Astrocyte (in vitro differentiated cells and primary cell): Measurements from ENCODE around the gene ATP6V1F. TPM values are rescaled to one million over a fixed set of nuclear protein-coding genes. Genes with fewer than 3 reads are reported as not detected.

ENCODE experiments used
- DNase-seq: peaks from one replicate; pipeline ENCODE4 v3.0.0-alpha.2; 2010; ENCODE audit warnings: low read depth
- FAIRE-seq: peaks from 2 replicates; lab custom pipeline; 2011; peaks lifted over from hg19 to GRCh38; lab: Jason Lieb, UNC
- H2AFZ ChIP-seq: 2 replicates; pipeline ENCODE4 v1.6.0; 2012; ENCODE audit warnings: low read depth, low read length, inconsistent platforms
- H3K27ac ChIP-seq: 2 replicates; pipeline ENCODE4 v1.5.1; 2011; ENCODE audit warnings: low read depth, low read length, inconsistent platforms
- H3K27me3 ChIP-seq: 2 replicates; pipeline ENCODE4 v1.6.0; 2011; ENCODE audit warnings: low read length, inconsistent platforms; ENCODE audit not compliant: insufficient read depth
- H3K36me3 ChIP-seq: 2 replicates; pipeline ENCODE4 v1.5.1; 2011; ENCODE audit warnings: low read length, inconsistent platforms; ENCODE audit not compliant: insufficient read depth
- H3K4me1 ChIP-seq: 2 replicates; pipeline ENCODE4 v1.5.1; 2011; ENCODE audit warnings: low read length, inconsistent platforms; ENCODE audit not compliant: insufficient read depth
- H3K4me2 ChIP-seq: 2 replicates; pipeline ENCODE4 v1.6.0; 2012; ENCODE audit warnings: low read length, inconsistent platforms
- H3K4me3 ChIP-seq: 2 replicates; pipeline ENCODE4 v1.5.1; 2011; ENCODE audit warnings: low read depth, mild to moderate bottlenecking, low read length, inconsistent platforms; ENCODE audit not compliant: insufficient read depth
- H3K79me2 ChIP-seq: 2 replicates; pipeline ENCODE4 v1.6.0; 2012; ENCODE audit warnings: mild to moderate bottlenecking, low read length, inconsistent platforms; ENCODE audit not compliant: insufficient read depth
- H3K9ac ChIP-seq: 2 replicates; pipeline ENCODE4 v1.6.0; 2012; ENCODE audit warnings: mild to moderate bottlenecking, low read length, inconsistent platforms
- H3K9me3 ChIP-seq: 2 replicates; pipeline ENCODE4 v1.5.1; 2012; ENCODE audit warnings: low read depth, mild to moderate bottlenecking, low read length, inconsistent platforms; ENCODE audit not compliant: insufficient read depth
- H4K20me1 ChIP-seq: 2 replicates; pipeline ENCODE4 v1.6.0; 2012; ENCODE audit warnings: low read length, inconsistent platforms; ENCODE audit not compliant: insufficient read depth
- H3K27ac Mint-ChIP-seq: one replicate; pipeline ENCODE4 v1.8.0; 2021; ENCODE audit warnings: mild to moderate bottlenecking, mixed read lengths; ENCODE audit not compliant: unreplicated experiment
- H3K27me3 Mint-ChIP-seq: one replicate; pipeline ENCODE4 v1.8.0; 2021; ENCODE audit warnings: low read depth, mixed read lengths; ENCODE audit not compliant: unreplicated experiment
- H3K36me3 Mint-ChIP-seq: one replicate; pipeline ENCODE4 v1.8.0; 2021; ENCODE audit warnings: low read depth, mixed read lengths; ENCODE audit not compliant: unreplicated experiment
- H3K4me1 Mint-ChIP-seq: one replicate; pipeline ENCODE4 v1.8.0; 2021; ENCODE audit warnings: low read depth, mixed read lengths; ENCODE audit not compliant: unreplicated experiment
- H3K4me3 Mint-ChIP-seq: one replicate; pipeline ENCODE4 v1.8.0; 2021; ENCODE audit warnings: mild to moderate bottlenecking, moderate library complexity, mixed read lengths; ENCODE audit not compliant: unreplicated experiment
- H3K9me3 Mint-ChIP-seq: one replicate; pipeline ENCODE4 v1.8.0; 2021; ENCODE audit warnings: mild to moderate bottlenecking, mixed read lengths; ENCODE audit not compliant: unreplicated experiment
- EZH2 ChIP-seq: IDR thresholded peaks from 2 replicates; pipeline ENCODE4 v1.6.1; 2012; ENCODE audit warnings: mild to moderate bottlenecking, low read length, inconsistent platforms; ENCODE audit not compliant: insufficient read depth
- total RNA-seq: library from RNA; stranded (reverse); gene quantifications from 2 replicates; pipeline ENCODE4 v1.2.1, GENCODE V29; 2021
- TF ChIP-seq, protein P1 (sequence below): IDR thresholded peaks from 2 replicates; pipeline ENCODE4 v1.5.1; 2011; ENCODE audit warnings: low read depth, mild to moderate bottlenecking, inconsistent platforms, low read length, moderate library complexity; ENCODE audit not compliant: insufficient read depth

Gene ATP6V1F
- total RNA-seq, 1 donor from 2014 or later = 193 TPM

DNA sequence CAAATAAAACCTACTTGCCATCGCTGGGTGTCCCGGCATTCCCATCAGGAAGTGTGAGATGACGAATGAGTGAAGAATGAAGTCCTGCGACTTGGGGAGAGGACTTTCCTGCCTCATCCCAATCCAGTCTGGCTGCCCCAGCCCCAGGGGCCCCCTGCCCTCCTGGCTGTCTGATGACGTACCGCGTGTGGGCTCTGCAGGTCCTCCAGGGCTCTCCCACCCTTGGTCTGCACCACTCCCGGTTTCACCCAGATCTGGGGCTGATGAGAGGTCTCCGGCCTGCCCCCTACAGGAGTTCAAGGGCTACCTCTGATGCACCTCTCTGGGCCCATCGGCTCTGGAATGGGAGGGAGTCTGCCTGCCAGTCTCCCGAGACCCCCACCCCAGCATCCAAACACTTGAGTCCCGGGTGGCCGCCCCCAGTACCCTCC, 9.8 kb downstream of the ATP6V1F start:
- TF ChIP-seq, protein P1, sequence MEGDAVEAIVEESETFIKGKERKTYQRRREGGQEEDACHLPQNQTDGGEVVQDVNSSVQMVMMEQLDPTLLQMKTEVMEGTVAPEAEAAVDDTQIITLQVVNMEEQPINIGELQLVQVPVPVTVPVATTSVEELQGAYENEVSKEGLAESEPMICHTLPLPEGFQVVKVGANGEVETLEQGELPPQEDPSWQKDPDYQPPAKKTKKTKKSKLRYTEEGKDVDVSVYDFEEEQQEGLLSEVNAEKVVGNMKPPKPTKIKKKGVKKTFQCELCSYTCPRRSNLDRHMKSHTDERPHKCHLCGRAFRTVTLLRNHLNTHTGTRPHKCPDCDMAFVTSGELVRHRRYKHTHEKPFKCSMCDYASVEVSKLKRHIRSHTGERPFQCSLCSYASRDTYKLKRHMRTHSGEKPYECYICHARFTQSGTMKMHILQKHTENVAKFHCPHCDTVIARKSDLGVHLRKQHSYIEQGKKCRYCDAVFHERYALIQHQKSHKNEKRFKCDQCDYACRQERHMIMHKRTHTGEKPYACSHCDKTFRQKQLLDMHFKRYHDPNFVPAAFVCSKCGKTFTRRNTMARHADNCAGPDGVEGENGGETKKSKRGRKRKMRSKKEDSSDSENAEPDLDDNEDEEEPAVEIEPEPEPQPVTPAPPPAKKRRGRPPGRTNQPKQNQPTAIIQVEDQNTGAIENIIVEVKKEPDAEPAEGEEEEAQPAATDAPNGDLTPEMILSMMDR = no peak
- TF ChIP-seq EZH2 = no peak
- H2AFZ ChIP-seq = no peak overlapping the region

DNA sequence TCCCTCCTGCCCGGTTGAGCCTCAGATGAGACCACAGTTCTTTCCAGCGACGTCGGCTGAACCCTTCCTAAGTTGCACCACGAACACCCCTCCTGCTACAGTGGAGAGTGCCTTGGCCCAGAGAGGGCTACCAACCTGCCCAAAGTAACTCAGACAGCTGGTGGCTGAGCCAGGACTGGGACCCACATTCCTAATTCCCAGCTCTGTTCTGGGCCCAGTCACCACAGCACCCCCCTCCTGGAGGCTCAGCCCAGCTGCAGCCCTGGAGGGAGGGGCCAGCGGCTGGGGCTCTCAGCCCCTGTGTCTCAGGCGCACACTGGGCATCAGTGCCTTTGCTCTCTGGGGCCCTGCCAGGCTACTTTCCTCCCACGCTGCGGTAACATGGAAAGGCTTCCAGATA, 10.6 kb downstream of the ATP6V1F start:
- H3K36me3 ChIP-seq = no peaks in the 10 kb centered on the region
- no peak overlapping the region for H3K4me3 ChIP-seq
- Mint-ChIP-seq H3K9me3 (no peaks in the 10 kb centered on the region), H3K4me1 (peaks cover 7% of the 10 kb centered on the region), H3K36me3 (peaks cover 2% of the 10 kb centered on the region), H3K4me3 (no peak overlapping the region), H3K27me3 (peaks cover 35% of the 10 kb centered on the region), H3K27ac (no peak overlapping the region)
- H3K4me1 ChIP-seq = peaks cover 11% of the 10 kb centered on the region
- no peak overlapping the region for H2AFZ ChIP-seq
- no peak overlapping the region for H3K4me2 ChIP-seq
- DNase-seq (no peak), FAIRE-seq (no peak)
- peaks cover 3% of the 10 kb centered on the region for H3K27me3 ChIP-seq
- H3K9ac ChIP-seq = no peak overlapping the region
- no peaks in the 10 kb centered on the region for H3K9me3 ChIP-seq
- no peak for TF ChIP-seq EZH2
- TF ChIP-seq, protein P1 = no peak
- H4K20me1 ChIP-seq = peaks cover 24% of the 10 kb centered on the region
- no peak overlapping the region for H3K27ac ChIP-seq
- H3K79me2 ChIP-seq = no peaks in the 10 kb centered on the region

More for the DNA sequence above, 9.8 kb downstream of the ATP6V1F start:
- Mint-ChIP-seq H3K27me3 (peaks cover 34% of the 10 kb centered on the region), H3K36me3 (peaks cover 2% of the 10 kb centered on the region), H3K4me3 (no peak overlapping the region), H3K4me1 (peaks cover 13% of the 10 kb centered on the region), H3K9me3 (no peaks in the 10 kb centered on the region), H3K27ac (no peak overlapping the region)
- peaks cover 32% of the 10 kb centered on the region for H4K20me1 ChIP-seq
- DNase-seq = no peak
- no peak overlapping the region for H3K4me3 ChIP-seq
- H3K9ac ChIP-seq = no peak overlapping the region
- no peaks in the 10 kb centered on the region for H3K36me3 ChIP-seq
- peaks cover 3% of the 10 kb centered on the region for H3K27me3 ChIP-seq
- no peak overlapping the region for H3K4me2 ChIP-seq
- FAIRE-seq = no peak
- H3K79me2 ChIP-seq = no peaks in the 10 kb centered on the region
- H3K27ac ChIP-seq = no peak overlapping the region
- H3K4me1 ChIP-seq = peaks cover 11% of the 10 kb centered on the region
- no peaks in the 10 kb centered on the region for H3K9me3 ChIP-seq

DNA sequence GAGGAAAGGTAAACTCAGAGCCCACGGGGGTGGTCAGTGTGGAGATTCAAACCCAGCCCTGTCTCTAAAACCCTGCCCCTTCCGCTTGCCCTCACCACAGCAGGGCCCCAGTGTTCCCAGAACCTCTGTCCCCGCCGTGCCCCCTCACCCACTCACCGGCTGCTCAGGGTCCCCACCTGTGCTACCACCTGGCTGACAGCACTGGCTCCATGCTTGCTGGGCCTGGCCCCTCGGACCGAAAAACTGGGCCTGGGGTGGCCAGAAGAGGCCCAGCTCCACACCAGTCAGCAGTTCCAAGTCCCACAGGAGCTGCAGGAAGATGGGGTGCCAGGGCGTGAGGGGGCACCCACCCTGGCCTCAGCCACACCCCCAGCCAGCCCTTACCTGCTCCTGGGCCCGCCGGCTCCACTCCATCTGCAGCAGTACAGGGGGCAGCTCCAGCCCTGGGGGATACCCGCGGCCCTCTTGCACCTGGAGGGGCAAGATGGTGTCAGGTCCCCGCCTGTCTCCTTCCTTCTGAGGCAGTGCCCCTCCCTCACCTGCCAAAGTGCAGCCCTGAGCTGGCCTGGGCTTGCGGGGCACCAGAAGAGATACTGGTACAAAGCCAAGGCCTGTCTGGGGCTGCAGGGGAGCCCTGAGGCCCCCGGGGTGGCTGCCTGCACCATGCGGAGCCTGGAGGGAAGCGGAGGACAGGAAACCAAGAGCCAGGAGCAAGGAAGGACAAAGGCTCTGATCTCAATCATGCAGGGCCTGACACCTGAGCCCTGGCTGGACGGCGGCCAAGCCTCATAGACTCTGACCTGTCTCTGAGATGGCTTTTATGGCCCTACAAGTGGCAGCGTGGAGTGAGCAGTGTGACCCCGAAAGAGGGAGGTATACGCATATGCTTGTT, 11.7 kb downstream of the ATP6V1F start:
- no peaks in the 10 kb centered on the region for H3K27me3 ChIP-seq
- H3K27ac Mint-ChIP-seq = no peak overlapping the region
- FAIRE-seq = no peak

More for the DNA sequence above, 11.7 kb downstream of the ATP6V1F start:
- H3K27ac ChIP-seq = no peak overlapping the region
- TF ChIP-seq, protein P1 = no peak
- no peak for TF ChIP-seq EZH2
- no peaks in the 10 kb centered on the region for H3K9me3 ChIP-seq
- H2AFZ ChIP-seq = no peak overlapping the region
- no peaks in the 10 kb centered on the region for H3K9me3 Mint-ChIP-seq
- no peak overlapping the region for H3K4me2 ChIP-seq
- no peak overlapping the region for H3K9ac ChIP-seq
- H3K36me3 Mint-ChIP-seq = peaks cover 2% of the 10 kb centered on the region
- H3K4me1 ChIP-seq = peaks cover 5% of the 10 kb centered on the region
- peaks cover 13% of the 10 kb centered on the region for H4K20me1 ChIP-seq
- peaks cover 1% of the 10 kb centered on the region for H3K4me1 Mint-ChIP-seq
- no peak for DNase-seq
- H3K4me3 Mint-ChIP-seq = no peak overlapping the region
- peaks cover 40% of the 10 kb centered on the region for H3K27me3 Mint-ChIP-seq
- H3K79me2 ChIP-seq = no peaks in the 10 kb centered on the region
- no peak overlapping the region for H3K4me3 ChIP-seq
- H3K36me3 ChIP-seq = no peaks in the 10 kb centered on the region
